Measurements from ENCODE around the gene FYN. TPM values are rescaled to one million over a fixed set of nuclear protein-coding genes. Genes with fewer than 3 reads are reported as not detected.
A peak's percentile ranks its signal among the peaks of the same experiment; 100 is the strongest.

The FYN gene
- total and polyA plus RNA-seq, 2 of the 13 experiments (the other 11 are each of a cell fraction or from before 2014, with no cell fraction given) = 15.5 to 24.6 TPM

DNA sequence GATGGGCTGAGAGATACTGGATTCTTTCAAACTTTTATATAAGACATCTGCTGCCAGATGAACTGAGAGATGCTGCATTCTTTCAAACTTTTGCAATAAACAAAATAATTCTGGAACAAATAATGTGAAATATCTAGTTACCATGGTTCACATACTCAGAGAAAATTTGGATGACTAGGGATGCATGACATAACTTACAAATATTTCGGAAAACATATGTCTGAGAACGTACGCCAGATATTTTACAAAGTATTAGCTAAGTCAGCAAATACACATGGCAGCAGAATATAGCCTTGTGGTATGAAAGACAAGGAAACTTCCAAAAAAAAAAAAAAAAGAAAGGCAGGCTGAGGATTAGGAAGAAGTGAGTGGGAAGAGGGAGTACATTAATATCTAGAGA lies 154.3 kb downstream of the FYN start:
- TF ChIP-seq ZNF564 (CRISPR knock-in tag; IDR thresholded peaks at IDR 0.05) (no peak), ZNF816 (CRISPR knock-in tag; IDR thresholded peaks at IDR 0.05; ENCODE audit: borderline replicate concordance) (no peak), HNF4A (CRISPR knock-in tag; IDR thresholded peaks at IDR 0.05) (no peak), SP4 (CRISPR knock-in tag; IDR thresholded peaks at IDR 0.05) (no peak), HHEX (CRISPR knock-in tag; IDR thresholded peaks at IDR 0.05) (no peak), MIER3 (CRISPR knock-in tag; IDR thresholded peaks at IDR 0.05; ENCODE audit: borderline replicate concordance) (no peak), XBP1 (CRISPR knock-in tag; IDR thresholded peaks at IDR 0.05) (no peak), ZSCAN21 (CRISPR knock-in tag; IDR thresholded peaks at IDR 0.05; ENCODE audit: borderline replicate concordance) (no peak), PHF21A (CRISPR knock-in tag; IDR thresholded peaks at IDR 0.05) (no peak), KLF16 (CRISPR knock-in tag; IDR thresholded peaks at IDR 0.05) (no peak), TOE1 (CRISPR knock-in tag; IDR thresholded peaks at IDR 0.05) (no peak), FLYWCH1 (CRISPR knock-in tag; IDR thresholded peaks at IDR 0.05) (no peak), U2AF2 (IDR thresholded peaks at IDR 0.05; ENCODE audit: low read depth, low read length) (no peak), MAFF (IDR thresholded peaks at IDR 0.05; ENCODE audit: low read depth, low read length) (peak; percentile 96), ZBTB3 (CRISPR knock-in tag; IDR thresholded peaks at IDR 0.05; ENCODE audit: borderline replicate concordance, low read depth) (no peak), MAFK (conservative IDR thresholded peaks at IDR 0.05 in 1 of 2, IDR thresholded peaks at IDR 0.05 in 1 of 2; ENCODE audit: low read length in 2 of 2) (peak; percentile 95)
- TF ChIP-seq, protein P1, sequence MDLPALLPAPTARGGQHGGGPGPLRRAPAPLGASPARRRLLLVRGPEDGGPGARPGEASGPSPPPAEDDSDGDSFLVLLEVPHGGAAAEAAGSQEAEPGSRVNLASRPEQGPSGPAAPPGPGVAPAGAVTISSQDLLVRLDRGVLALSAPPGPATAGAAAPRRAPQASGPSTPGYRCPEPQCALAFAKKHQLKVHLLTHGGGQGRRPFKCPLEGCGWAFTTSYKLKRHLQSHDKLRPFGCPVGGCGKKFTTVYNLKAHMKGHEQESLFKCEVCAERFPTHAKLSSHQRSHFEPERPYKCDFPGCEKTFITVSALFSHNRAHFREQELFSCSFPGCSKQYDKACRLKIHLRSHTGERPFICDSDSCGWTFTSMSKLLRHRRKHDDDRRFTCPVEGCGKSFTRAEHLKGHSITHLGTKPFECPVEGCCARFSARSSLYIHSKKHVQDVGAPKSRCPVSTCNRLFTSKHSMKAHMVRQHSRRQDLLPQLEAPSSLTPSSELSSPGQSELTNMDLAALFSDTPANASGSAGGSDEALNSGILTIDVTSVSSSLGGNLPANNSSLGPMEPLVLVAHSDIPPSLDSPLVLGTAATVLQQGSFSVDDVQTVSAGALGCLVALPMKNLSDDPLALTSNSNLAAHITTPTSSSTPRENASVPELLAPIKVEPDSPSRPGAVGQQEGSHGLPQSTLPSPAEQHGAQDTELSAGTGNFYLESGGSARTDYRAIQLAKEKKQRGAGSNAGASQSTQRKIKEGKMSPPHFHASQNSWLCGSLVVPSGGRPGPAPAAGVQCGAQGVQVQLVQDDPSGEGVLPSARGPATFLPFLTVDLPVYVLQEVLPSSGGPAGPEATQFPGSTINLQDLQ (CRISPR knock-in tag; IDR thresholded peaks at IDR 0.05) = no peak
- TF ChIP-seq, protein P2, sequence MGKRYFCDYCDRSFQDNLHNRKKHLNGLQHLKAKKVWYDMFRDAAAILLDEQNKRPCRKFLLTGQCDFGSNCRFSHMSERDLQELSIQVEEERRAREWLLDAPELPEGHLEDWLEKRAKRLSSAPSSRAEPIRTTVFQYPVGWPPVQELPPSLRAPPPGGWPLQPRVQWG (CRISPR knock-in tag; IDR thresholded peaks at IDR 0.05; ENCODE audit: borderline replicate concordance, low read depth) = no peak
- no peaks in the 10 kb centered on the region for H3K4me1 ChIP-seq (ENCODE audit: insufficient read depth, low read length)
- H4K20me1 ChIP-seq (ENCODE audit: insufficient read depth, low read length) = no peaks in the 10 kb centered on the region
- H3K4me2 ChIP-seq (ENCODE audit: low read depth, low read length) = no peak overlapping the region
- DNase-seq (ENCODE audit: low spot score) = no peak
- no peaks in the 10 kb centered on the region for H3K27me3 ChIP-seq (ENCODE audit: control insufficient read depth in 1 of 2, insufficient read depth in 2 of 2, low read length in 2 of 2)
- ATAC-seq = no peak
- POLR2A ChIA-PET = no interaction called here
- H3K4me3 ChIP-seq (replicated peaks in 1 of 3; ENCODE audit: insufficient read depth in 1 of 3, low read depth in 2 of 3, low read length in 3 of 3) = no peak overlapping the region
- H2AFZ ChIP-seq (ENCODE audit: low read length) = no peak overlapping the region
- H3K9me3 ChIP-seq (ENCODE audit: low read length) = no peaks in the 10 kb centered on the region
- in situ Hi-C loops (cut with HindIII; ENCODE audit: extremely low pct_ligation_motif_present, low pct_unique_long_range_greater_than_20kb) (loop anchor here (25.0 kb wide), 1 partner anchor 443 kb away; no protein-coding TSS in a partner anchor), intact Hi-C loops (cut with micrococcal nuclease; ENCODE audit: unreplicated experiment) (no loop called here)
- H3K79me2 ChIP-seq (ENCODE audit: insufficient read depth, low read length) = no peaks in the 10 kb centered on the region
- no peaks in the 10 kb centered on the region; a peak in 1 of 5 replicates for H3K36me3 ChIP-seq (replicated peaks in 1 of 2; ENCODE audit: control insufficient read depth in 1 of 2, insufficient read depth in 2 of 2, low read length in 2 of 2)
- no peak overlapping the region for H3K9ac ChIP-seq (ENCODE audit: insufficient read depth, low read depth, low read length)
- H3K27ac ChIP-seq (ENCODE audit: extremely low read length, insufficient read depth, low read length) = no peak overlapping the region
- 88% methylated on average over 3 of the region's 3 CpGs for WGBS (ENCODE audit: low lambda C conversion rate)
- BruUV-seq (replicated peaks) = no TSS peak
- CTCF ChIA-PET (ENCODE audit: low intra/inter-chr PET ratio, low total read pairs) = no interaction called here
- FAIRE-seq = no peak

Measured in HepG2 (cell line).